ENCODE results near the gene TFF1.

The TFF1 gene

GRCh38 chr21:42340187-42341050, 25.9 kb downstream of the TFF1 start:
- DNase-seq: no peak

DNA sequence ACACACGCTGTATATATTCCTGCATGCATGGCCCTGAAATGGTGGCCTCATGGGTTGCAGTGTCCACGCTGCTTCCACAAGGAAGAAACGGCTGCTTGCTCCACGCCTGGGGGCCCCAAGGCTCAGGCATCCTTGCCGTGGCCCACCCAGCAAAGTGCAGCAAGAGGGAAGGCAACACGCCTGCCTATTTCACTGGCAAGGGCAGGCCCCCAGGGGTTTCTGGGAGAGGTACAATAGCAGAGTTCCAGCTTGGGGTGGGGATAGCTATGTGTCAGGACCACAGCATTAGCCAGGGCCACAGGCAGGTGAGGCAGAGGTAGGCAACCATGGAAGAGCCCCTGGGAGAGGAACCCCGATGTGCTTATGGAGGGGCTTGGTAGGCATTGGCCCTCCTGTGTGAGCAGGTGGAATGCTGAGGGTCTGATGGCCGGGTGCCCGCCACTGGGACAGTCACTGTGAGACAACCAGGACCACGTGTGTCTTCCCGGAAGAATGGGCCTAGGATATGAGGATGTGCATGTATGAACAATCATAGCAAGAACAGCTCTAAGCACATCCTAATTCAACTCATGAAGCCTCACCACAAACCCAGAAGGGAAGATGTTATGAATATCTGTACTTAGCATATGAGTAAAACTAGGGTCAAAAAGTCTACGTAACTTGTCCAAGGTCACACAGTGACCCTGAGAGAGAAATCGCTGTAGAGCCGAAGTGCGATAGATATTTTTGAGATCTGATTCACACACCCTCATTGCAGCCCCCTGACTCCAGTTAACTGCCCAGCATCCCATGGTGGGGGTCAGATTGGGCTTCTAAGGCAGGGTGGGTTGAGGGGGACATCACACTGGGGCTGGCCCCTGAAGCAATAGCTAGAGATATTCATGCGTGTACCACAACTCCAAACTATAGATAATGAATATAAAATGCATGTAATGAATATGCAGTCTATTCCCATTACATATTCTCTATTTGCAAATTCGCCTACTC, 27.3 kb downstream of the TFF1 start:
- DNase-seq: no peak

DNA sequence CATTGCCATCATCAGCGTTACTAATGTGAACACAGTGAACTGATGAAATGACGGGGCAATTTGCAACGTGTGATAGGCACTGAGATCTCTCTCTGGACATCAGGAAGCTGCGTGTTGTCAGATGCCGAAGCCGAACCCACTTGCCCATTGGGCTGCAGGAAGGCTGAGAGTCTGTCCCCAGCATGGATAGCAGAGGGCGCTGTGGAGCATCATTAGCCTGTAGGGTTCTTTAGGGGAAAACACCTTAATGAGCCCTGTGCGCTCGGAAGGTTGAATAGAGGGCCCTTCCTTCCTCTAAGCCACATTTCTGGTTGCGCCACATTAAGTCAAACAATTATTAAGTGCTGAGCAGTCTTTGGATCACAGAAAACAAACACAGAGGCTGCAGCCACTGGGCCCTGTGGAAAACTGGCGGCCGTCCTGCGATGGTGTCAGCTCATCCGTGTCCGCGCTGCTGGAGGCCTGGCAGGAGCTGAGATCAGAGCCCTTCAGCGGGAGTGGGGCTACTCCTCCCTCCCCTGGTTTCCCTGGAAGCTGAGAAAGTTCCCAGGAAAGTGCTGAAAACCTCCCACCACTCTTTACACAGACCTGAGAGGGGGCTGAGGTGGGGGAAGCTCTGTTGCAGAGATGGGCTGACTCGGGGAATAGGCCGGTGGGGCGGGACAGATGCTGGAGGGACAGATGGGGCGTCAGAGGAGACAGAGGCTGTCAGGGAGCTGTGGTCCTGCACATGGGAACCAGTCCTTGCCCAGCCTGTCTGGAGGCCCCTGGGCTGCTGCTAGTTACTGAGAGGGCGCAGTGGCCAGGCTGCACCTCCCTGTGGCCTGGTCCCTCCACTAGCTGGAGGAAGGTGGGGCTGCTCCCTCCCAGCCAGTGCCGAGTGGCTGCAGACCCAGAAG, 28.3 kb downstream of the TFF1 start:
- DNase-seq: peak; percentile 76

DNA sequence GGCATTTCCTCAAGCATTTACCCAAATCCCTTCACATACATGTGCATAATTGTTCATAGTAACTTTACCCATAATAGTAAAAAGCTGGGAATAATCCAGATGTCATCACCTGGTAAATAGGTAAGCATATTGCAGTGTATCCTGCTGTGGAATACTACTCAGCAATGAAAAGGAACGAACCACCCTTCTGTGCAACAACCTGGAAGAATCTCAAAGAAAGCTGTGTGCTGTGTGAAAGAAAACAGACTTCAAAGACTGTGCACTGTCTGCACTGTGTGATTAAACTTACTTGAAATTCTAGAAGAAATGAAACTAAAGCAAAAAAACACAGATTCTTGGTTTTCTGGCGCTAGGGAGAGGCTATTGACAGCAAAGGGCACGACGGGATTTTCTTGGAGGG, 29.1 kb downstream of the TFF1 start:
- no peak for DNase-seq

GRCh38 chr21:42336054-42336453, 30.3 kb downstream of the TFF1 start:
- DNase-seq: no peak

DNA sequence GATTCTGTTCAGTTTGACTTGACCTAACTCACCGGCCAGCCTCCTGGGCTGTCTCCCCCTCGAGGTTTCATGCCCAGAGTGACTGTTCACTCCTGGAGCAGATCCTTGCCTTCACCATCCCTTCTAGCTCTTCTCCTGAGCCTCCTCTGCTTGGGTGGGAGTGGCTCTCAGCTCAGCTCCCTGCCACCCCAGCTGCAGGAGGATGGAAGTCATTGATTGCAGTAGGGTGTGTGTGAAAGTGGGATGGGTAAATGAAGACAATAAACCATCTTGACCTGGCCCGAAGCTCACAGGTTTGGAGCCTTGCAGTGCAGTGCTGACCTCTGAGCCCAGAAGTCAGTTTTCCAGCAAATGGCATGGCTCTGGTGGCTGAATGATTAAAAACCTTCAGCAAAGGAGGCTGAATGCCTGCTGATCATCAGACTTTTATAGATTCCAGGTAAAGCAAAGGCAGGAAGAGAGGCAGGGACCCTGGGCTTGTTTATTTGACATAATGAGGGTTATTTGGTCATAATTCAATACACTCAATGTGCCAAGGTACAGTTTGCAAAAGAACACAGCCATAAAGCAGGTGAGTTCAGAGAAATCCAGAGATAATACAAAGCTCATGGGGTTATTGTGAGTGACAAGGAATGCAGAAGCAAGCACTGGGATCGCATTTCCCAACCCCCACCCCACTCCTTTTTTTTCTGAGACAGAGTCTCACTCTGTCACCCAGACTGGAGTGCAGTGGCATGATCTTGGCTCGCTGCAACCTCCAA, 33.6 kb downstream of the TFF1 start:
- no peak for DNase-seq

GRCh38 chr21:42331660-42332059, 34.7 kb downstream of the TFF1 start:
- DNase-seq: no peak

DNA sequence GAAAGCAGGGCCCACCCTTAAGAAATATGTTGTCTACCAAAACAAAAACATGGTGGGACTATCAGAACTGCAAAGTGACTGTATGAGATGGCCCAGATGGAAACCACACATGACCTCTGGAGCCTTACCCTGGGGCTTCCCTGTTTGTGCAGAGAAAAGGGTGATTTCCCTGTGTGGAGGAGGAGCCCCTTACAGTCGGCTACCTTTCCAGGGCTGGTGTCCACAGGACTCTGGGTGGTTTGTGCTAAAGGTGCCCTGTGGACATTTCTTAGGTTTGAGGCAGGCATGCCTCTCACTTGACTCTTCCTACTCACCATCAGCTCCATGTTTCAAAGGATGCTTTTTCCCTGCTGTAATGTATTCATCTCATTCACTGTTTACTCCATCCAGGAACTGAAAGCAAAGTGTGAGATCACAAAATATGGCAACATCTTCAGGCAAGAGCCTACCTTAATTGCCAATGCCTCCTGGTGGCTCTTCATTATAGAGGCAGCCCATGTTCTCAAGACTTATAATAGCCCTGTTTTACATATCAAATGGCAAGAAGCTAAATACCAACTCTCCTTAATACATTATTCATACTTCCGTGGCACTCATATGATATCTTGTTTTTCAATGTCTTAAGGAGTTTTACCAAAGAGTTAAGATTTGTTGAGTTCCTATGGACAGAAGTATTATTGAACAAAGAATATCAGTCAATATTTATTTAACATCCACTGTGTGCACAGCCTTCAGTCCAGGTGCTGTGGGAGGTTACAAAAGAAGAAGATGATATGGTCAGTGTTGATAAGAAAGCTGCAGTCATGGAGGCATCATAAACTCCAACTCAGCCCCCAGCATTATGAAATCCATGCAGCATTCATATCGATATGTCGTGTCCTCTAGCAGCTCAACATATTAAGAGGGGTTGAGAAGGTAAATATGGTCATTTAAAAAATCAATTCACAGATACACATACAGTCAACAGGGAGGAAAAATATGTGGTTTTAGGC, 35.7 kb downstream of the TFF1 start:
- DNase-seq: no peak

DNA sequence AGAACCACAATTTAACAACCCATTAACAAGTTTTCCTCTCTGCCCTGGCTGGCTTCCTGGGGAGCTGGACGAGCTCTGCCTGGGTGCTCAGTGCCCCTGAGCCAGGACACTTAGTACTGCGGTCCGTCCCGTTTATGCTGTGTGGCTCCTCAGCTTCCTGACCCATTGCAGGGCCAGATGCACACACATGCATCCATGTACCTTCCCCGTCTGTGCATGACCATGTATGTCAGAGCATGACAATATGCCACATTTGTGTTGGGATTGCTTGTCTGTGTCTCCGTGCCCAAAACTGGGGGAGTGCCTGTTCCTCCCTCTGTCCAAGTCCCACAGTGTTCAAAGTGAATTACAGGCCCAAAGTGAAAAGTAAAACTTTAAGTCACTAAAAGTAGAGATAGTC, 41.4 kb downstream of the TFF1 start:
- no peak for DNase-seq

- DNase-seq: no peak
Observed at GRCh38 chr21:42321845-42322244, 44.5 kb downstream of the TFF1 start.

DNA sequence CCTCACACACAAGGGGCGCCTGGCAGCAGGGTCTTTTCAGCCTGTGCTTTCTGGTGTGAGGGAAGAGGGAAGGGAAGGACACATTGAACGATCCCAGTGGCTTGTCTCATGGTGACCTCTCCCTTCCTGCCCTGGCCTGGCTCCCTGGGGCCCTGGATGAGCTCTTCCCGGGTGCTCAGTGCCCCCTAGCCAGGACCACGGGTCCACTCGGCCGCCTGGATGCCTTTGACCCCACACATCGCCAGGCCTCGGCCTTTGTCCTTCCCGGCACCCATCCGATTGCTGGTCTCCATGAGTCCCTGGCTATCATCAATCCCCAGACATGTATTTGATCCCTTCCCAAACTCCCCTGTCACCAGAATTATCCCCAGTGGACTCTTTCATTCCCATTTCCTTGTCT, 45.1 kb downstream of the TFF1 start:
- no peak for DNase-seq

- DNase-seq: no peak
Observed at GRCh38 chr21:42320791-42321190, 45.5 kb downstream of the TFF1 start.

- DNase-seq: no peak
Observed at GRCh38 chr21:42319851-42320572, 46.3 kb downstream of the TFF1 start.

- no peak for DNase-seq
Observed at GRCh38 chr21:42319376-42319775, 47.0 kb downstream of the TFF1 start.

DNA sequence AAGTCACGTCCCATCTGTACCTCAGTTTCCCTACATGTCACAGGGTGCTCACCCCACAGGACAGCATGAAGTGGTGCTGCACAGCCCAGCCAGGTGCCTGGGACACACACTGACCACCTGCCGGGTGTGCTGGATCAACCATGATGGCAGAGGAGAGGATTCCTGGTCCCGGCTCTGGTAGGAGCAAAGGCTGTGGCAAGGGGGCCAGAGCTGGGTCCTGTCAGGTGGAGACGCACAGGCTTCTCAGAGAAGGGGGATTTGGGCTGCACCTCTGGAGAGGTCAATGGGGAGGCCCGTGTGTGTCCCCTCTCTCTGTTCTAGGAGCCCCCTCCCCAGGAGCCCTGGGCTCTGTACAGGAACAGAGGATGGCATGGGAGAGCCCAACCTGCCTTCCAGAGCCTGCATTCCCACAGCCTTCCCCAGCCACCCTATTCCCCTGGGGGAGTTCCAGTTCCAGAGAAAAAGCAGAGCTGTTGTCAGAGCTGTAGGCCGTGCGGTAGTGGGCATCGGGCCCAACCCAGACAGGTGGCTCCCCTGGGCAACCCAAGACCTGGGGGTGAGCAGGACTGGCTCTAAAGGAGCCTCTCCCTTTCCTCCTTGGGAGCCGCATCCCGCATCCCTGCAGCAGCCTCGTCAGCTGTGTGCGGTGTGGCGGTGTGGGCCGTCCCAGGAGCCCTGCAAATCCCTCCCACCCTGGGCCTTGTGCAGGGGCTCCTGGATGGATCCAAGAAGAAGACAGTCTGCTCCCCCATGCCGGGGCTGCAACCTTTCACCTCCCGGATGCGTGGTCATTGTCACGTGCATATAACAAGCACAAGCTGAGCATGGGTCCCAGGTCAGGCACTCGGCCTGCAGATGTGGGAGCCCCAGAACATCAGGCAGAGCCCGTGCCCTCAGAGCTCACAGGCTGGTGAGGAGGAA, 48.2 kb downstream of the TFF1 start:
- no peak for DNase-seq

DNA sequence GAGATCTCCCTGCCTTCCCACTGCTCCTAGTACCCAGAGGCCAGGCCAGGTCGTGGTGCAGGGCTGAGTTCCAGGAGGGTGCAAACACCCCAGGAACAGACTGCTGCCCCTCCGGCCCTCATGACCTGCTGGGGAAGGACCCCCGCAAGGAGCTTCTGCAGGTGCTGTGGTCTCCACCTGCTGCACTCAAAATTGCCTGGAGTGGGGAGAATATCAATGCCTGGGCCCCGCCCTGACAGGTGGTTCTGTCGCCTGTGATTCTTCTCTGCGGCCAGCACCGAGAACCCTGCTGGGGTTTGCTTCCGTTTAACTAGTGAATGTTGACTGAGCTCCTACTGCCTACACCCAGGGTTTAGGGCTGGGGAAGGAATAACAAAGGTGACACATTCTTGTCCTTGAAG, 49.0 kb downstream of the TFF1 start:
- no peak for DNase-seq

DNA sequence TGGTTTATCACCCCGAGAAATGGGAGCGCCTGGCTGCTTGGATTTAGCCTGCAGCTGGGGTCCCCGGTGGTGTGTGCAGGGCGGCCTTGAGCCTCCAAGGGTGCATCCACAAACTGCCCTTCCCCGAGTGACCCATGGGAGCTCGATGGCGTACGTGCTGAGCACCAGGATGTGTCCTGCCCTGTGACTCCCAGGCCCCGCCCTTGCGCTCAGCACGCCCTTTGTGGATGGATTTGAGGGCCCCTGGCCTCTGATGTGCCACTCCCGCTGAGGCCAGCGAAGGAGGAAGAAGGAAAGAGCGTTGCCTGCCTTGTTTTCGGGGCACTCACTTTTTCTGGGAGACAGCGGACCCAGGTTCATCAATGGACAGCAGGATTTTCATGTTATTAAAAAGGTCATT, 49.4 kb downstream of the TFF1 start:
- DNase-seq: no peak

GRCh38 chr21:42315296-42315891, 50.9 kb downstream of the TFF1 start, which contains the start of gene TFF3:
Gene TFF3, minus strand, starts transcription at chr21:42315409. Its CDS starts 35 bp downstream, at chr21:42315374.
- no peak for DNase-seq

All from central memory CD4-positive, alpha-beta T cell (primary cell).